B cell (primary cell): ENCODE data around the gene PARD3B. TPM values are rescaled to one million over a fixed set of nuclear protein-coding genes. Genes with fewer than 3 reads are reported as not detected.

ENCODE experiments used
- ATAC-seq: fragments of 200-7000 bp; cut with Tn5 transposase; one replicate; pipeline ENCODE4 v1.10.0; 2021; ENCODE audit warnings: low read depth, mild to moderate bottlenecking, moderate number of reproducible peaks, moderate library complexity
- CTCF ChIA-PET: fragments of 350-600 bp; sonication (Branson Sonifier 250); formaldehyde crosslinking; loops from one replicate; lab custom pipeline; 2021; ENCODE audit warnings: antibody characterized with exemption, inconsistent platforms; lab: Charles Lee
- POLR2A ChIA-PET: fragments of 350-600 bp; sonication (Branson Sonifier 250); formaldehyde crosslinking; loops from one replicate; lab custom pipeline; 2021; ENCODE audit warnings: antibody characterized with exemption; lab: Charles Lee
- DNase-seq: peaks from one replicate; pipeline ENCODE4 v3.0.0; 2013
- H2AFZ ChIP-seq: 2 replicates; pipeline ENCODE4 v1.6.1; 2012; ENCODE audit warnings: mild to moderate bottlenecking, low read depth, low read length; ENCODE audit not compliant: insufficient read depth, poor library complexity, severe bottlenecking
- H3K27ac ChIP-seq, 2 donors: 1 replicate in 1 of 2; 2 replicates in 1 of 2; pipeline ENCODE4 v1.5.1; 2012 to 2013; ENCODE audit warnings: low read length in 2 of 2, mild to moderate bottlenecking in 2 of 2, moderate library complexity in 1 of 2
- H3K27me3 ChIP-seq, 4 experiments: fragments of 200-600 bp in 1 of 4; sonication (generic) in 1 of 4; replicated peaks in 1 of 4; 1 replicate in 2 of 4; 2 replicates in 2 of 4; pipeline versions ENCODE4 v1.6.1 to v1.7.0; 2013 to 2016; ENCODE audit warnings: low read length in 3 of 4, mild to moderate bottlenecking in 2 of 4, mixed read lengths in 1 of 4, moderate library complexity in 1 of 4; ENCODE audit not compliant: insufficient read depth in 4 of 4, control insufficient read depth in 3 of 4; ENCODE audit errors: control extremely low read depth in 1 of 4
- H3K36me3 ChIP-seq, 2 experiments: replicated peaks in 1 of 2; 1 replicate in 1 of 2; 2 replicates in 1 of 2; pipeline versions ENCODE4 v1.6.1 to v1.7.1; 2013; ENCODE audit warnings: low read length in 1 of 2; ENCODE audit not compliant: insufficient read depth in 2 of 2, control insufficient read depth in 1 of 2; ENCODE audit errors: control extremely low read depth in 1 of 2, extremely low read depth in 1 of 2
- H3K4me1 ChIP-seq, 2 donors: fragments of 200-600 bp in 1 of 2; sonication (generic) in 1 of 2; 1 replicate in 1 of 2; 2 replicates in 1 of 2; pipeline versions ENCODE4 v1.5.1 to v1.6.1; 2013 to 2017; ENCODE audit warnings: low read length in 2 of 2; ENCODE audit not compliant: control insufficient read depth in 2 of 2, insufficient read depth in 2 of 2
- H3K4me2 ChIP-seq: replicated peaks from 2 replicates; pipeline ENCODE3; 2012; ENCODE audit warnings: mild to moderate bottlenecking, low read depth, low read length; ENCODE audit not compliant: poor library complexity, severe bottlenecking
- H3K4me3 ChIP-seq, 5 experiments: fragments of 200-600 bp in 1 of 5; sonication (generic) in 1 of 5; 1 replicate in 3 of 5; 2 replicates in 2 of 5; pipeline versions ENCODE4 v1.5.1 to v1.7.0; 2011 to 2016; ENCODE audit warnings: low read length in 4 of 5, mild to moderate bottlenecking in 4 of 5, low read depth in 2 of 5, control low read depth in 1 of 5, moderate library complexity in 1 of 5; ENCODE audit not compliant: insufficient read depth in 1 of 5; ENCODE audit errors: control extremely low read depth in 1 of 5, extremely low read depth in 1 of 5
- H3K79me2 ChIP-seq: fragments of 200-600 bp; sonication (generic); one replicate; pipeline ENCODE4 v1.6.0; 2016; ENCODE audit warnings: low read length; ENCODE audit not compliant: control insufficient read depth, insufficient read depth
- H3K9ac ChIP-seq: fragments of 200-600 bp; sonication (generic); 2 replicates; pipeline ENCODE4 v1.6.1; 2017; ENCODE audit warnings: mild to moderate bottlenecking, low read length, moderate library complexity
- H3K9me3 ChIP-seq, 3 donors: one replicate each; pipeline versions ENCODE4 v1.6.1 to v1.7.1; 2013; ENCODE audit warnings: low read length in 2 of 3; ENCODE audit not compliant: control insufficient read depth in 2 of 3, insufficient read depth in 1 of 3; ENCODE audit errors: control extremely low read depth in 1 of 3
- H4K20me1 ChIP-seq: 2 replicates; pipeline ENCODE4 v1.6.0; 2012; ENCODE audit warnings: mild to moderate bottlenecking, low read length; ENCODE audit not compliant: insufficient read depth, control insufficient read depth, poor library complexity, severe bottlenecking
- H3K27ac Mint-ChIP-seq: one replicate; pipeline ENCODE4 v1.8.0; 2021; ENCODE audit warnings: mixed read lengths
- H3K27me3 Mint-ChIP-seq: one replicate; pipeline ENCODE4 v1.8.0; 2021; ENCODE audit warnings: mixed read lengths
- H3K4me1 Mint-ChIP-seq: one replicate; pipeline ENCODE4 v1.8.0; 2021; ENCODE audit warnings: mixed read lengths
- H3K4me3 Mint-ChIP-seq: one replicate; pipeline ENCODE4 v1.8.0; 2021; ENCODE audit warnings: mixed read lengths
- H3K9me3 Mint-ChIP-seq: one replicate; pipeline ENCODE4 v1.8.0; 2022; ENCODE audit warnings: mixed read lengths; ENCODE audit not compliant: insufficient read depth
- CTCF ChIP-seq: fragments of 200-600 bp; IDR thresholded peaks from one replicate; pipeline ENCODE4 v1.8.0; 2022; ENCODE audit warnings: antibody characterized with exemption, mild to moderate bottlenecking
- EZH2 ChIP-seq: IDR thresholded peaks from 2 replicates; pipeline ENCODE4 v1.6.1; 2012; ENCODE audit warnings: borderline replicate concordance, low read depth, mild to moderate bottlenecking, moderate library complexity, low read length; ENCODE audit not compliant: insufficient read depth, poor library complexity, severe bottlenecking
- WGBS: methylation state at CpG from one replicate; pipeline ENCODE4 v1.1.5; 2013; ENCODE audit warnings: missing lambda C conversion rate; ENCODE audit not compliant: insufficient coverage; 5-methylcytosine and 5-hydroxymethylcytosine counted together
- intact Hi-C: fragments of 100-400 bp; cut with micrococcal nuclease; formaldehyde crosslinking; loops from one replicate; pipeline ENCODE4 v1.10.0; 2022
- polyA plus RNA-seq: library from polyadenylated mRNA; depleted of rRNA; stranded (reverse); fragments of >200 nt; gene quantifications from 2 replicates; pipeline ENCODE4 v1.2.3, GENCODE V29; 2012
- total RNA-seq, 2 donors: library from RNA; stranded (reverse); fragments of 120-200 nt in 1 of 2; gene quantifications; 1 replicate in 1 of 2; 2 replicates in 1 of 2; pipeline versions ENCODE4 v1.2.3 to v1.2.4, GENCODE V29; 2013 to 2022

PARD3B gene
- total and polyA plus RNA-seq, 2 donors (not counting 1 experiment from before 2014, with no cell fraction given): not detected

DNA sequence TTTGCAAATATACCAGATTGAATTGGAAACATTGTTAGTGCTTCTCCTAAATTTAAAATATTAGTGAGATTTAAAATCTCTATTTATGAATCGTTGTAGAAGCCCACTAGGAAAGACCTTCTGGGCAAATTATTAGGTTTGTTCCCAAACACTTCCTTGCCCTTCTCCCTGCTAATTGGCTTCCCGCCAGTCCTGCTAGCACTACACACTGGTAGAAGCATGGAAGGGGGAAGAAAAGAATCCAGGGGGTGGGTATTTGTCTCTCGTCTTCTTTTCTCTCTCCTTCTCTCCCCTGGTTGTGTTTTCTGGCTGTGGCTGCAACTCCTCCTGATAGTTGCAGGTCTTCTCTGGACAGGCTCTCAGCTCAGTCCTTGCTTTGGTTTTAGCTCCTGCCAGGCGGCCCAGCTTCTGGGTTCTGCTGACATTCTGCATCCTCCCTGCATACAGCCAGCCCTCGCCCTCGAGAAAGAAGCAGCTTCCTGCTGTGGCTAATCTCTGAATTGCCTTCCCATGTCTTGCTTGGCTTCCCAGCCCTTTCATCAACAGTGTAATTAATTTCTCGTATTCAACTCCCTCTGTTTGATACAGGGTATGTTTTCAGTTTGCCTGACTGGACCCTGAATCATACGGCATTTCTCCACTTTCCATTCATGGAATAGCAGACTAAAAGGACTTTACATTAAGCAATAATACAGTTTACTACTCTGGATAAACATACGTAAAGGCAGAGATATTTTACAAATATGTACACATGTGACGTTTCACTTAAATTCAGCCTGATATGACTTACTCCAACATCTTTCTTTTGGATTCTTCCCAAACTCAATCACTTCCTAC is 6.9 kb upstream of the PARD3B start:
- Mint-ChIP-seq H3K27ac (no peak overlapping the region), H3K27me3 (peaks cover 7% of the 10 kb centered on the region), H3K4me1 (no peaks in the 10 kb centered on the region), H3K4me3 (no peak overlapping the region), H3K9me3 (no peaks in the 10 kb centered on the region)
- CTCF ChIA-PET: no interaction called here
- Histone ChIP-seq H3K79me2 (no peaks in the 10 kb centered on the region), H3K4me1 (no peaks in the 10 kb centered on the region), H3K4me2 (no peak overlapping the region), H4K20me1 (no peaks in the 10 kb centered on the region), H3K9ac (no peak overlapping the region), H3K4me3 (no peak overlapping the region), H3K27me3 (peaks cover 0 to 4% (median 1%) of the 10 kb centered on the region in 4 experiments), H2AFZ (no peak overlapping the region), H3K9me3 (no peaks in the 10 kb centered on the region), H3K27ac (no peak overlapping the region), H3K36me3 (no peaks in the 10 kb centered on the region)
- TF ChIP-seq EZH2 (no peak), CTCF (no peak)
- POLR2A ChIA-PET: no interaction called here
- DNase-seq (no peak), ATAC-seq (no peak)
- intact Hi-C loops: no loop called here
- 57% methylated on average over 4 of the region's 10 CpGs for WGBS

- Histone ChIP-seq H3K4me2 (no peak overlapping the region), H3K4me1 (no peaks in the 10 kb centered on the region), H2AFZ (no peak overlapping the region), H3K27ac (no peak overlapping the region), H3K27me3 (peaks cover 0 to 6% (median 3%) of the 10 kb centered on the region in 4 experiments), H3K9ac (no peak overlapping the region), H3K9me3 (no peaks in the 10 kb centered on the region), H4K20me1 (no peaks in the 10 kb centered on the region), H3K4me3 (no peak overlapping the region), H3K36me3 (no peaks in the 10 kb centered on the region), H3K79me2 (no peaks in the 10 kb centered on the region)
- ChIA-PET CTCF (no interaction called here), POLR2A (no interaction called here)
- TF ChIP-seq CTCF (no peak), EZH2 (no peak)
- Mint-ChIP-seq H3K27ac (no peak overlapping the region), H3K4me1 (no peaks in the 10 kb centered on the region), H3K4me3 (no peak overlapping the region), H3K27me3 (peaks cover 13% of the 10 kb centered on the region), H3K9me3 (no peaks in the 10 kb centered on the region)
- WGBS: no CpG with 5 or more reads among the region's 1 CpG
- DNase-seq: no peak
- no peak for ATAC-seq
- intact Hi-C loops: no loop called here
Observed at GRCh38 chr2:204539019-204539385, 6.3 kb upstream of the PARD3B start.
